ENCODE data around the gene FRAS1. TPM values are rescaled to one million over a fixed set of nuclear protein-coding genes. Genes with fewer than 3 reads are reported as not detected.
A peak's percentile ranks its signal among the peaks of the same experiment; 100 is the strongest.

The FRAS1 gene
- total RNA-seq, 1 experiment from 2014 or later, result 82.0 TPM

- POLR2A ChIA-PET, result no interaction called here
- no peak for DNase-seq (ENCODE audit: low spot score)
- ATAC-seq, result peak; percentile 38; the same call in 1 of the 2 replicates
- peaks cover 15% of the 10 kb centered on the region for H3K36me3 Mint-ChIP-seq
- no peaks in the 10 kb centered on the region for H3K27me3 Mint-ChIP-seq (ENCODE audit: low read depth)
- no peaks in the 10 kb centered on the region for H3K4me1 Mint-ChIP-seq
- CTCF ChIA-PET, result interaction anchor here (0.9 kb wide), 1 partner anchor 523 kb away, joined by 3 read pairs; no protein-coding TSS in a partner anchor
- no peak overlapping the region for H3K4me3 Mint-ChIP-seq
- no peak overlapping the region for H3K27ac Mint-ChIP-seq
- TF ChIP-seq GTF2I (CRISPR knock-in tag; conservative IDR thresholded peaks at IDR 0.05) (no peak), NR3C1 (CRISPR knock-in tag; conservative IDR thresholded peaks at IDR 0.05; ENCODE audit: low read depth) (no peak), CTCF (IDR thresholded peaks at IDR 0.05) (peak; percentile 19; the same call in 1 of the 2 replicates), ZBTB21 (CRISPR knock-in tag; IDR thresholded peaks at IDR 0.05; ENCODE audit: borderline replicate concordance) (no peak)
- no peaks in the 10 kb centered on the region for H3K9me3 Mint-ChIP-seq
These were observed 460.0 kb downstream of the FRAS1 start for GRCh38 chr4:78517050-78517652.

GRCh38 chr4:78518561-78518960 lies 461.4 kb downstream of the FRAS1 start:
- ChIA-PET CTCF (interaction anchor here (1.4 kb wide), 1 partner anchor 558 kb away, joined by 3 read pairs; no protein-coding TSS in a partner anchor), POLR2A (no interaction called here)
- H3K4me1 Mint-ChIP-seq, result no peaks in the 10 kb centered on the region
- DNase-seq (ENCODE audit: low spot score) (no peak), ATAC-seq (no peak)
- peaks cover 22% of the 10 kb centered on the region for H3K36me3 Mint-ChIP-seq
- no peak overlapping the region for H3K4me3 Mint-ChIP-seq
- no peaks in the 10 kb centered on the region for H3K27me3 Mint-ChIP-seq (ENCODE audit: low read depth)
- TF ChIP-seq CREM (CRISPR knock-in tag; IDR thresholded peaks at IDR 0.05), result no peak
- no peak overlapping the region for H3K27ac Mint-ChIP-seq
- H3K9me3 Mint-ChIP-seq, result no peaks in the 10 kb centered on the region

- ATAC-seq, result no peak
- H3K9me3 Mint-ChIP-seq, result no peaks in the 10 kb centered on the region
- ChIA-PET POLR2A (no interaction called here), CTCF (no interaction called here)
- TF ChIP-seq PRRX2 (CRISPR knock-in tag; IDR thresholded peaks at IDR 0.05), result no peak
- TF ChIP-seq ZMAT4 (CRISPR knock-in tag; IDR thresholded peaks at IDR 0.05), result no peak
- TF ChIP-seq USF2 (CRISPR knock-in tag; IDR thresholded peaks at IDR 0.05), result no peak
- no peak for TF ChIP-seq ZNF532 (CRISPR knock-in tag; IDR thresholded peaks at IDR 0.05; ENCODE audit: borderline replicate concordance)
- no peak for TF ChIP-seq CREB1 (CRISPR knock-in tag; IDR thresholded peaks at IDR 0.05)
- no peak for TF ChIP-seq PREB (CRISPR knock-in tag; IDR thresholded peaks at IDR 0.05; ENCODE audit: borderline replicate concordance)
- no peak for TF ChIP-seq GTF2I (CRISPR knock-in tag; conservative IDR thresholded peaks at IDR 0.05)
- DNase-seq (ENCODE audit: low spot score), result no peak
- no peak overlapping the region for H3K27ac Mint-ChIP-seq
- H3K4me1 Mint-ChIP-seq, result no peaks in the 10 kb centered on the region
- H3K36me3 Mint-ChIP-seq, result peaks cover 25% of the 10 kb centered on the region
- H3K4me3 Mint-ChIP-seq, result no peak overlapping the region
- no peaks in the 10 kb centered on the region for H3K27me3 Mint-ChIP-seq (ENCODE audit: low read depth)
These were observed 462.8 kb downstream of the FRAS1 start for GRCh38 chr4:78519962-78520361.

All from WTC11 (cell line).